GM12801 (cell line): Measurements from ENCODE around the gene BTBD8.

Experiments used
- TF ChIP-seq, protein P1 (sequence below): IDR thresholded peaks from one replicate; pipeline ENCODE4 v1.5.1; 2011; ENCODE audit warnings: control low read depth; ENCODE audit not compliant: insufficient read length; ENCODE audit errors: extremely low read depth

Gene BTBD8

DNA sequence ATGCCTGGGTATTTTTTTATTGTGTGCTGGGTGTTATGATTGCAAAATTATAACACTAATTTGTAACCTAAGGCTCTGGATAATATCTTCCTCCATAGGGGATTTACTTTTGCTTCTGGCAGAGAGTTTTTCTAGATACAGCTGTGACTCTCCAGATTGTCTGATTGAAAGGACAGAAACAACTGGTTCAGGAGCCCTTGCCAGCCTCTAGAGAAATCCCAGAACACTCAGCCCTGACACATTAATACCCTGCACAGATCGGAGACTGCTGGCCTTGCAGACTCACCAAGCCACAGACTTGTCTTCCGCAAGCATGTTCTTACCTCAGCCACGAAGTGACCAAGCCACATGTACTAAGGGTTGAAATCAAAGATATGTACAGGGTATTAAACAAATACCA lies 148.3 kb downstream of the BTBD8 start:
- TF ChIP-seq, protein P1, sequence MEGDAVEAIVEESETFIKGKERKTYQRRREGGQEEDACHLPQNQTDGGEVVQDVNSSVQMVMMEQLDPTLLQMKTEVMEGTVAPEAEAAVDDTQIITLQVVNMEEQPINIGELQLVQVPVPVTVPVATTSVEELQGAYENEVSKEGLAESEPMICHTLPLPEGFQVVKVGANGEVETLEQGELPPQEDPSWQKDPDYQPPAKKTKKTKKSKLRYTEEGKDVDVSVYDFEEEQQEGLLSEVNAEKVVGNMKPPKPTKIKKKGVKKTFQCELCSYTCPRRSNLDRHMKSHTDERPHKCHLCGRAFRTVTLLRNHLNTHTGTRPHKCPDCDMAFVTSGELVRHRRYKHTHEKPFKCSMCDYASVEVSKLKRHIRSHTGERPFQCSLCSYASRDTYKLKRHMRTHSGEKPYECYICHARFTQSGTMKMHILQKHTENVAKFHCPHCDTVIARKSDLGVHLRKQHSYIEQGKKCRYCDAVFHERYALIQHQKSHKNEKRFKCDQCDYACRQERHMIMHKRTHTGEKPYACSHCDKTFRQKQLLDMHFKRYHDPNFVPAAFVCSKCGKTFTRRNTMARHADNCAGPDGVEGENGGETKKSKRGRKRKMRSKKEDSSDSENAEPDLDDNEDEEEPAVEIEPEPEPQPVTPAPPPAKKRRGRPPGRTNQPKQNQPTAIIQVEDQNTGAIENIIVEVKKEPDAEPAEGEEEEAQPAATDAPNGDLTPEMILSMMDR = no peak

DNA sequence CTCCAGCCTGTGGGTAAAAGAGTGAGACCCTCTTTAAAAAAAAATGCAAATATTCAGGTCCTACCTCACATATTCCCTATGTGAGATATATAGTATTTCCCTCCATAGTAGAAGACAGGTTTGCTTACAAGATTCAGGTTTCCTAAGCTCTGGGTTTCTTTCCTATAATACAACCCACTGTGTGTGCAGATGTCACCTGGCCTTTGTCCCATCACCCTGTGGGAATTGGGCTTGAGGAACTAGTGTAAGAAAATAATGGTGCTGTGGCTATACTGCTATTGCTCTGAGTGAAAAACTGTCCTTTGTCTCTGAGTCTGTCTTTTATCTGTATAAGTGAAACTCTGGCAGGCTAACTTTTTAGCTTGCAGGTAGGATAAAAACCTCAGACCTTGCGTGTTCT lies 150.6 kb downstream of the BTBD8 start:
- TF ChIP-seq, protein P1 = no peak
